GM20000 (cell line): Measurements from ENCODE around the gene TAOK1.
"Not testable (repeated sequence)": the region's sequence is repeated elsewhere in the genome, so short reads cannot be mapped to it uniquely, and the experiment has no call there.

Experiments
- DNase-seq: peaks from one replicate; pipeline ENCODE4 v3.0.0; 2012; ENCODE audit warnings: low spot score
- CTCF ChIP-seq: IDR thresholded peaks from 2 replicates; pipeline ENCODE4 v1.5.1; 2012; ENCODE audit warnings: mild to moderate bottlenecking, control low read depth; ENCODE audit errors: extremely low read depth, missing control alignments

TAOK1 gene

GRCh38 chr17:29546830-29547229, 156.7 kb downstream of the TAOK1 start:
- TF ChIP-seq CTCF = no peak
- DNase-seq = no peak

GRCh38 chr17:29549177-29549923, 159.2 kb downstream of the TAOK1 start:
- TF ChIP-seq CTCF = no peak
- peak; percentile 58 for DNase-seq

GRCh38 chr17:29555840-29556239, 165.7 kb downstream of the TAOK1 start:
- no peak for TF ChIP-seq CTCF
- DNase-seq = no peak

- TF ChIP-seq CTCF = no peak
- DNase-seq = no peak
These were observed 167.0 kb downstream of the TAOK1 start for GRCh38 chr17:29557085-29557738.

- no peak for TF ChIP-seq CTCF
- no peak for DNase-seq
These were observed 167.6 kb downstream of the TAOK1 start for GRCh38 chr17:29557739-29558116.

GRCh38 chr17:29558139-29558538, 168.0 kb downstream of the TAOK1 start:
- DNase-seq = not testable (repeated sequence)

- no peak for TF ChIP-seq CTCF
- DNase-seq = no peak
These were observed 169.5 kb downstream of the TAOK1 start for GRCh38 chr17:29559640-29560039.

GRCh38 chr17:29560316-29560715, 170.2 kb downstream of the TAOK1 start:
- DNase-seq = no peak
- no peak for TF ChIP-seq CTCF
